C4-2B (cell line): ENCODE data around the gene TMCC1.

ENCODE experiments used
- H3K27ac ChIP-seq: fragments of 450-650 bp; 2 replicates; pipeline ENCODE4 v1.5.1; 2017
- ZFX ChIP-seq: fragments of 450-650 bp; IDR thresholded peaks from 2 replicates; pipeline ENCODE4 v1.6.1; 2017
- TF ChIP-seq, protein P1 (sequence below): fragments of 450-650 bp; conservative IDR thresholded peaks from 2 replicates; pipeline ENCODE4 v1.5.1; 2017; ENCODE audit warnings: mild to moderate bottlenecking

Gene TMCC1

DNA sequence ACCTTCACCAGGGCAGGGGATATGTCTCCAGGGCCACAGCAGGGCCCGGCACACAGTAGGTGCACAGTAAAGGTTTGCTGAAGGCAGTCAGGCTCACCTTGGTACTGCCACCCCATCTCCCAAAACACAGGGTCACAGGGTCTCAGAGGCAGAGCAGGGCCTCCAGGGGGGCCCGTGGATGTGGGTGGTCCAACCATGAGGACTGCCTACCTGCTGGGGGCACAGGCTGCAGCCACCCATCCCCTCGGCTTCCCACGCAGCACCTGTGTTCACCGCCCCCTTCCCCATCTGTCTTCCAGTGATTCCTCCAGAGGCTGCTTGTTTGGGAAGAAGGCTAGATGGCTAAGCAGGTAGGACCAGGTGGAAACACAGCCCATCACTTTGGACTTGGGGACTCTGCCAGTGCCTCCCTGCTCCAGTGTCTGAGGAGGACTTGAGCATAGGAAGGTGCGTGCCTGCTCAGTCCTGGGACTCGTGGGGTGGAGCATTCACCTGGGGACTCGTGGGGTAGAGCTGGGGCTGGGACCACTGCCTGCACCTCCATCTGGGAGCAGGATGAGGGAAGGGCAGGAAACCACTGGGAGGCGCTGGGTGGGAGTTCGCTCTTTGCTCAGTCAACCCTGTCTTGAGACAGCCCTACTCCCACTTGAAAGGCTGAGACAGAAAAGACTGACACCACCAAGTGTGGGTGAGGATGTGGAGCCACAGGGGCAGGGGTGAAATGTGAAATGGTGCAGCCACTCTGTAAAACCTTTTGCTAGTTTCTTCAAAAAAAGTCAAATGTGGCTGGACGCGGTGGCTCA is 268.2 kb downstream of the TMCC1 start:
- no peak overlapping the region for H3K27ac ChIP-seq
- TF ChIP-seq, protein P1, sequence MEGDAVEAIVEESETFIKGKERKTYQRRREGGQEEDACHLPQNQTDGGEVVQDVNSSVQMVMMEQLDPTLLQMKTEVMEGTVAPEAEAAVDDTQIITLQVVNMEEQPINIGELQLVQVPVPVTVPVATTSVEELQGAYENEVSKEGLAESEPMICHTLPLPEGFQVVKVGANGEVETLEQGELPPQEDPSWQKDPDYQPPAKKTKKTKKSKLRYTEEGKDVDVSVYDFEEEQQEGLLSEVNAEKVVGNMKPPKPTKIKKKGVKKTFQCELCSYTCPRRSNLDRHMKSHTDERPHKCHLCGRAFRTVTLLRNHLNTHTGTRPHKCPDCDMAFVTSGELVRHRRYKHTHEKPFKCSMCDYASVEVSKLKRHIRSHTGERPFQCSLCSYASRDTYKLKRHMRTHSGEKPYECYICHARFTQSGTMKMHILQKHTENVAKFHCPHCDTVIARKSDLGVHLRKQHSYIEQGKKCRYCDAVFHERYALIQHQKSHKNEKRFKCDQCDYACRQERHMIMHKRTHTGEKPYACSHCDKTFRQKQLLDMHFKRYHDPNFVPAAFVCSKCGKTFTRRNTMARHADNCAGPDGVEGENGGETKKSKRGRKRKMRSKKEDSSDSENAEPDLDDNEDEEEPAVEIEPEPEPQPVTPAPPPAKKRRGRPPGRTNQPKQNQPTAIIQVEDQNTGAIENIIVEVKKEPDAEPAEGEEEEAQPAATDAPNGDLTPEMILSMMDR: no peak
- TF ChIP-seq ZFX: no peak

DNA sequence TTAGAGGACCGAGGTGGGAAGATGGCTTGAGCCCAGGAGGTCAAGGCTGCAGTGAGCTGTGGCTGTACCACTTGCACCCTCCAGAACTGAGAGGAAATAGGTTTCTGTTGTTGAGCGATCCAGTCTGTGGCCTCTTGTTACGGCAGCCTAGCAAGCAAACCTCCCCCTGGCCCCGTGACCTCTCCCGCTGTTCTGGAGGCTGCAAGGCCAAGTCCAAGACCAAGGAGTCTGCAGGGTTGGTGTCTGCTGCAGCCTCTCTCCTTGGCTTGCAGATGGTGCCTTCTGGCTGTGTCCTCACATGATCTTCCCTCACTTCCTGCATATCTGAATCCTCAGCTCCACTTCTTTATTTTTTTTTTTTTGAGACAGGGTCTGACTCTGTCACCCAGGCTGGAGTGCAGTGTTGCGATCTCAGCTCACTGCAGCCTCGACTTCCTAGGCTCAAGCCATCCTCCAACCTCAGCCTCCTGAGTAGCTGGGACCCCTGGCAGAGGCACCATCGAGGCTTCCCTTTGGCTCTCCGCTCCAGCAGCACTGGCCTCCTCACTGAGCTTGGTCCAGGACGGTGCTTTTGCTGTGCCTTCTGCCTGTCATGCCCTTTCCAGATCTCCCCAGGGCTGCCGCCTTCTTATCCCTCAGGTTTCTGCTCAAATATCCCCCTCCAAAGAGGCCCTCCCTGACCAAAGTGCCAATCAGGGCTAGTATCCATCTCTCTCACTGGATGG is 269.0 kb downstream of the TMCC1 start:
- no peak overlapping the region for H3K27ac ChIP-seq
- TF ChIP-seq, protein P1: no peak
- no peak for TF ChIP-seq ZFX

DNA sequence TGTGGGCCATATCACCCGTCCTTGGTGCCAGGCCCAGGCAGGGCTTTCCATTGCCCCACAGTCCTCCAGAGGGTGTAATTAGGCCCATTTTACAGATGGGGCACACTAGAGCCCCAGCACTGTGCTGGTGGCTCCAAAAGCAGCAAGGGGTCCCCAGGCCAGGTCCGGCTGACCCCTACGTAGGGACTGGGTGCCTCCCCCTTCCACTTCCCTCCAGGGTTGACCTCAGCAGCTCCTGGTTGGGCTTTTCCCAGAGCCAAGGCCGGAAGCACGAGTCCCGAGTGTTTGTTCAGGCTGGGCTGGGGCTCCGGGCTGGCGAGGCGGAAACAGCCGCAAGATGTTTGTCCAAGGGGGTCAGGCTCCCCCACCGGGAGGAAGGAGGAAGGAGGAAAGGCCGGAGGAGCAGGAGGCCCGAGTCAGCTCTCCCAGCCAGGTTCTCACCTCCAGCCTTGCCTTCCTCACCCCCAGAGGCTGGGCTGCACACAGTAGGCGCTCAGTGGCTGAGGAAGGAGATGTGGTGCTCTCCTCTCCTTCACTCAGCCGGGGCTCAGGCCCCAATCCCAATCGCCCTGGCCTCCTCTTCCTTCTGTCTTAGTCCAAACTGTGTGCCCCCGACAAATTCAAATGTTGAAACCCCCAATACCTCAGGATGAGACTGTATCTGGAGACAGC is 269.9 kb downstream of the TMCC1 start:
- H3K27ac ChIP-seq: no peak overlapping the region
- no peak for TF ChIP-seq ZFX
- TF ChIP-seq, protein P1: no peak

DNA sequence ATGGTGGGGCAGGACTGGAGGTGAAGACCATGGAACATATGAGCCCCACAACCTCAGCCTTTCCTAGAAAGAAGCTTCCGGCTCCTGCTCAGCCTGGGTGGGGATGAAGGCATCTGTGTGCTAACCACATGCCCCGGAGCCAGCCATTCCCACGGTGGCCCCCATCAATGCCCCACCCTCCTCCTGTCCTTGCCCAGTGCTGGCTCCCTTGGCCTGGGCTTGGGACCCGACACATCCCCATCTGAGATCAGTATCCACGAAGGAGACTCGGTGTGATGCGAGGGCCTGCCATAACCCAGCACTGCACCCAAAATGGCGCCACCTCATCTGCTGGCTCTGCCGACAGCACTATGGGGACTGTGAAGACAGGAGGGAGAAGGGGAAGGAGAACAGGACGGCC is 270.6 kb downstream of the TMCC1 start:
- no peak overlapping the region for H3K27ac ChIP-seq
- TF ChIP-seq, protein P1: no peak
- no peak for TF ChIP-seq ZFX

DNA sequence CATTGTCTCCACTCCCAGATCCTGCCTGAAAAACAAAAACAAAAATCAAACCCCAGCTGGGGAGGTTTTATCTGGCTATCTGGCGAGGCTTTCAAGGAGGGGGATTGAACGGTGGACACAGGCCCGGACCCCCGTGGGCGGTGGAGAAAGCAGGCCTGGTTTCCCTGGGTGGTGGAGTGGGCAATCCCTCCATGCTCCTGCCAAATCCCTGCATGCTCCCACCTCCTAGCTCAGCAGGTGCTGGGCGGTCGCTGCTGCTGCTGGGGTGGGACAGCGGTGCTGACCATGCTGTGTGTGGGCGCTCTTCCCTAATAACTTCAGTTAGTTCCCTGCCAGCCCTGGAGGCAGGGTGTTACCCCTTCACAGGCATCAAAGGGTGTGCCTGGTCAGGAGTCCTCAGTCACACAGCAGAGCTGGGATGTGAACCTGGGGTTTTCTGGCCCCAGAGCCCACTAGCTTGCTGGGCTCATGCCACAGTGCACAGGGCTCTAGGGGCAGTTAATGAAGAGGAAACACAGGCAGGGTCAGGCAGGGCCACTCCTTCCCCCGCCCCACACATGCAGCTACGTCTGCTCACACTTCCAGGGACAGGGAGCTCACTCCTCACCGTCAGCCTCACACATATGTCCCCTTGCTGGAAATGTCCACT is 271.2 kb downstream of the TMCC1 start:
- no peak for TF ChIP-seq ZFX
- TF ChIP-seq, protein P1: no peak
- H3K27ac ChIP-seq: no peak overlapping the region

DNA sequence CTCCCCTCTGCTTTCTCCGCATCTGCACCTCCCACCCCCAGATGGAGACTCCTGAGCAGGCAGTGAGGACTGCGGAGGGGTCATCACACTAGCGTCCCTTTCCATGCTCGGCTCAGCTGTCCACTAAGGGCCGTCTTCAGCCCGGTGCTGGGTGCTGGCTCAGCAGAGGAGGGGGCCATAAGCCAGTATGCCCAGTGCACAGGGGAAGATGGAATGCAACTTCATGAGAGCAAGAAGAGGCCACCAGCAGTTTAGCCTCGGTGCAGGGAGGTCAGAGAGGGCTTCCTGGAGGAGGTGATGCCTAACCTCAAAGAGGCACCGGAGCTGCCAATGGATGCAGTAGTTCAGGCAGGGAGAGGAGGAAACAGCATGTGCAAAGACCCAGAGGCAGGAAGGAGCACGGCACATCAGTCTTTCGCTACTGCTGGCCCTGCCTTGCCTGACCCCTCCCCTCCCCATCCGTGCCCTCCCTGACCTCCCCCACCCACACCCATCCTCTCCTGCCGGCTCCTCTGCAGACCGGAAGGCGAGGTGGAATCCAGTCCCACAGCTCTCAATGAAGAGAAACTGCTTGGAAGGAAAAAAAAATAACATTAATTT is 271.8 kb downstream of the TMCC1 start:
- TF ChIP-seq ZFX: no peak
- TF ChIP-seq, protein P1: no peak
- H3K27ac ChIP-seq: no peak overlapping the region
